Stimulated activated naive B cell treated with anti-CD40 and anti-IgM and Interleukin-4, amounts not matched to agents 10 μg/mL and 1 μg/mL and 100 μg/mL, for 72 hours (primary cell): ENCODE data around the gene SEPHS1.

Experiments used
- ATAC-seq, 2 donors: fragments of 150-1000 bp; cut with Tn5 transposase; replicated peaks; 2 replicates each; pipeline ENCODE4 v1.10.0; 2021; ENCODE audit warnings: moderate library complexity in 1 of 2
- DNase-seq: peaks from one replicate; pipeline ENCODE4 v3.0.0; 2021
- H3K27ac Mint-ChIP-seq: one replicate; pipeline ENCODE4 v1.8.0; 2022; ENCODE audit warnings: mild to moderate bottlenecking, mixed read lengths
- H3K27me3 Mint-ChIP-seq, 2 donors: one replicate each; pipeline ENCODE4 v1.8.0; 2022; ENCODE audit warnings: mixed read lengths in 2 of 2
- H3K36me3 Mint-ChIP-seq, 2 donors: one replicate each; pipeline ENCODE4 v1.8.0; 2022; ENCODE audit warnings: mixed read lengths in 2 of 2, mild to moderate bottlenecking in 1 of 2
- H3K4me1 Mint-ChIP-seq, 2 donors: one replicate each; pipeline ENCODE4 v1.8.0; 2022; ENCODE audit warnings: mixed read lengths in 2 of 2, mild to moderate bottlenecking in 1 of 2
- H3K4me3 Mint-ChIP-seq, 2 donors: one replicate each; pipeline ENCODE4 v1.8.0; 2022; ENCODE audit warnings: mild to moderate bottlenecking in 2 of 2, mixed read lengths in 2 of 2, moderate library complexity in 1 of 2
- H3K9me3 Mint-ChIP-seq, 2 donors: one replicate each; pipeline ENCODE4 v1.8.0; 2022; ENCODE audit warnings: mixed read lengths in 2 of 2, mild to moderate bottlenecking in 1 of 2

SEPHS1 gene

GRCh38 chr10:13270877-13271551 is 77.1 kb downstream of the SEPHS1 start:
- H3K27ac Mint-ChIP-seq = no peak overlapping the region

DNA sequence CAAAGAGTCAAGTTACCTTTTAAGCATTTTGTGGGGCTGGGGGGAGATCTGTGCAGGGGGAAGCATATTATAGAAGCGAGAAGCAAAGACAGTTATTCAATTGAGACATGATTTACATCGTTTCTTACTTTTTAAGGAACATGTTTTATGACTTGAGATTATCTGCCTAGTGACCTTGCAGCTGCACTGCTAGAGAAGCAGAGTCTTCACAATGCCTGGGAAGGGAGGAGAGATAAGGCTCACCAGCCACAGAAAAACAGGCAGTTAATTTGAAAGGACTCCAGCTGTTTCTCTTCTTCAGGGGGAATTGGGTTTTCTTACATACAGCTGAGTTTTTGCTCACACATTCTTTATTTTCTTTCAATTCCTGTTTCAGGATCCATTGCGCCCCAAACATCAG is 79.3 kb downstream of the SEPHS1 start:
- ATAC-seq (no peak), DNase-seq (no peak)
- Mint-ChIP-seq H3K36me3 (peaks cover 0 to 2% of the 10 kb centered on the region in 2 donors), H3K9me3 (no peaks in the 10 kb centered on the region), H3K4me1 (peaks cover 6 to 8% of the 10 kb centered on the region in 2 donors), H3K27me3 (peaks cover 13 to 24% of the 10 kb centered on the region in 2 donors), H3K4me3 (no peak overlapping the region), H3K27ac (no peak overlapping the region)

More at GRCh38 chr10:13270877-13271551, 77.1 kb downstream of the SEPHS1 start:
- H3K4me1 Mint-ChIP-seq = peaks cover 6 to 8% of the 10 kb centered on the region in 2 donors
- no peak for ATAC-seq
- no peaks in the 10 kb centered on the region for H3K9me3 Mint-ChIP-seq
- DNase-seq = no peak
- H3K4me3 Mint-ChIP-seq = no peak overlapping the region
- peaks cover 3 to 6% of the 10 kb centered on the region in 2 donors for H3K27me3 Mint-ChIP-seq
- H3K36me3 Mint-ChIP-seq = peaks cover 0 to 2% of the 10 kb centered on the region in 2 donors

- peaks cover 0 to under 1% of the 10 kb centered on the region in 2 donors for H3K9me3 Mint-ChIP-seq
- H3K27me3 Mint-ChIP-seq = peaks cover 17 to 27% of the 10 kb centered on the region in 2 donors
- H3K36me3 Mint-ChIP-seq = peaks cover 0 to 1% of the 10 kb centered on the region in 2 donors
- H3K4me1 Mint-ChIP-seq = peaks cover 6 to 8% of the 10 kb centered on the region in 2 donors
- ATAC-seq (no peak), DNase-seq (no peak)
- no peak overlapping the region for H3K27ac Mint-ChIP-seq
- H3K4me3 Mint-ChIP-seq = no peak overlapping the region
Observed at GRCh38 chr10:13268310-13268709, 79.8 kb downstream of the SEPHS1 start.
